ENCODE data around the gene SPOCD1.

The SPOCD1 gene

GRCh38 chr1:31799895-31800673 is 15.7 kb downstream of the SPOCD1 start:
- DNase-seq = no peak

GRCh38 chr1:31799196-31799894 is 16.5 kb downstream of the SPOCD1 start:
- DNase-seq = no peak

GRCh38 chr1:31798433-31799195 is 17.2 kb downstream of the SPOCD1 start:
- DNase-seq = no peak

GRCh38 chr1:31798086-31798432 is 17.8 kb downstream of the SPOCD1 start:
- no peak for DNase-seq

GRCh38 chr1:31797216-31797615 is 18.6 kb downstream of the SPOCD1 start:
- DNase-seq = no peak

GRCh38 chr1:31796707-31797106 is 19.1 kb downstream of the SPOCD1 start:
- DNase-seq = no peak

GRCh38 chr1:31795801-31796621 is 19.8 kb downstream of the SPOCD1 start:
- DNase-seq = peak; percentile 76

- no peak for DNase-seq
These were observed 20.6 kb downstream of the SPOCD1 start for GRCh38 chr1:31795096-31795675.

GRCh38 chr1:31793586-31794285 is 22.1 kb downstream of the SPOCD1 start:
- no peak for DNase-seq

- no peak for DNase-seq
These were observed 22.7 kb downstream of the SPOCD1 start for GRCh38 chr1:31793086-31793485.

GRCh38 chr1:31792541-31792940 is 23.3 kb downstream of the SPOCD1 start:
- no peak for DNase-seq

GRCh38 chr1:31792116-31792515 is 23.7 kb downstream of the SPOCD1 start:
- DNase-seq = no peak

- DNase-seq = no peak
These were observed 24.5 kb downstream of the SPOCD1 start for GRCh38 chr1:31791131-31791858.

- DNase-seq = no peak
These were observed 25.2 kb downstream of the SPOCD1 start for GRCh38 chr1:31790641-31791091.

- DNase-seq = no peak
These were observed 25.7 kb downstream of the SPOCD1 start for GRCh38 chr1:31790140-31790539.

- peak; percentile 57 for DNase-seq
These were observed 26.4 kb downstream of the SPOCD1 start for GRCh38 chr1:31789259-31790065.

GRCh38 chr1:31788825-31789256 is 27.0 kb downstream of the SPOCD1 start:
- DNase-seq = peak; percentile 57

GRCh38 chr1:31788138-31788824 is 27.5 kb downstream of the SPOCD1 start:
- peak; percentile 44 for DNase-seq

GRCh38 chr1:31787786-31788137 is 28.1 kb downstream of the SPOCD1 start:
- no peak for DNase-seq

- DNase-seq = no peak
These were observed 28.6 kb downstream of the SPOCD1 start for GRCh38 chr1:31787261-31787660.
